NT2/D1 (cell line): ENCODE measurements around the gene GRB10.
A peak's percentile ranks its signal among the peaks of the same experiment; 100 is the strongest.

ENCODE experiments used
- DNase-seq: peaks from one replicate; pipeline ENCODE4 v3.0.0-alpha.2; 2011; ENCODE audit warnings: low read depth, low spot score
- H3K27me3 ChIP-seq: 2 replicates; pipeline ENCODE4 v1.6.0; 2011; ENCODE audit warnings: mild to moderate bottlenecking; ENCODE audit not compliant: insufficient read length, insufficient read depth
- H3K36me3 ChIP-seq: 2 replicates; pipeline ENCODE4 v1.6.1; 2011; ENCODE audit warnings: mild to moderate bottlenecking, low read length, mixed read lengths; ENCODE audit not compliant: insufficient read depth, insufficient read length
- H3K4me1 ChIP-seq: 2 replicates; pipeline ENCODE4 v1.5.1; 2011; ENCODE audit not compliant: insufficient read depth, insufficient read length
- H3K4me3 ChIP-seq: 2 replicates; pipeline ENCODE4 v1.5.1; 2011; ENCODE audit warnings: low read depth; ENCODE audit not compliant: insufficient read length
- H3K9ac ChIP-seq: 2 replicates; pipeline ENCODE4 v1.6.0; 2011; ENCODE audit warnings: low read depth; ENCODE audit not compliant: insufficient read length
- H3K9me3 ChIP-seq: 2 replicates; pipeline ENCODE4 v1.5.1; 2011; ENCODE audit warnings: mild to moderate bottlenecking, low read length; ENCODE audit not compliant: insufficient read depth
- SUZ12 ChIP-seq: IDR thresholded peaks from 2 replicates; pipeline ENCODE4 v1.6.1; 2011; ENCODE audit not compliant: insufficient read length, insufficient read depth; ENCODE audit errors: extremely low read depth
- YY1 ChIP-seq: IDR thresholded peaks from 2 replicates; pipeline ENCODE4 v1.6.1; 2011; ENCODE audit not compliant: insufficient read length, insufficient read depth
- ZNF274 ChIP-seq: IDR thresholded peaks from 2 replicates; pipeline ENCODE4 v1.6.1; 2011; ENCODE audit warnings: mild to moderate bottlenecking, low read depth, low read length

GRB10 gene

DNA sequence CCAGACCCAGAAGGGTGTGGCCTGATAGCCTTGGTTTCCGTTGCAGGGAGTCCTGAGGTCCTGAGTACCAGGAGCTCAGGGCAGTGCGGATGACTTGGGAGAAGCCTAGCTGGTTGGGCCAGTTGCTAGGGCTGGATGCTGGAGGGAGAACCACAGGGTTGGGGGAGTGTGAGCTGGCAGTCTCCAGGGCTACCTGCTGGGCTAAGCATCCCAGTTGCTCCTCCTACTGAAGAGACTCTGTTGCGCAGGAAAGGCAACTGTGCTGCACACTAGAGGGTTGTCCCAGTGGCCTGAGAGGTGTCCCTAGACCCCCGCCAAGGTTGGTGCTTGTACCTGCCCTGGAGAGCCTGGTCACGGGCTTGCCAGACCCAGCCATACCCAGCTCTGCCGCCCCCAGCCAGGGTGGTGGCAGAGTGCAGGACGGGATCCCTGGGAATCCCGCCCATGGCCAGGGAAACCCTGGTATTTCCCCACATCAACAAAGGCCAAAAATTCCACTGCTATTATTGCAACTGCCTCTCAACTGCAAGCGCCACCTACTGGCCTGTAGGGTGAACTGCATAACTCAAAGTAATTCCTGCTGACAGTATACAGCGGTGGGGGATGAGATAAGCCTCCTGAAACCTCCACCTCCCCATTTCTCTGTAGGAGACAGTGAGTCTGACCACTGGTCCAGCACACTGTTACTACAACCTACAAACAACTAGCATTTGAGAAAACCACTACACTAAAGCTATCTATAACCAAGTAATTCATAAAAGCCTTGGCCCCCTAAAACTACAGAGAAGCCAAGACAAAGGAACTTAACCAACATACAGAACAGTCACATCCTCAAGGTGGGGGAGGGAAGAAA lies 149.9 kb downstream of the GRB10 start:
- H3K9ac ChIP-seq, result no peak overlapping the region
- no peaks in the 10 kb centered on the region for H3K27me3 ChIP-seq
- TF ChIP-seq YY1 (no peak), ZNF274 (no peak), SUZ12 (no peak)
- H3K4me1 ChIP-seq, result peaks cover 15% of the 10 kb centered on the region
- no peak overlapping the region for H3K4me3 ChIP-seq
- peaks cover 7% of the 10 kb centered on the region for H3K36me3 ChIP-seq
- H3K9me3 ChIP-seq, result peaks cover 5% of the 10 kb centered on the region
- DNase-seq, result peak; percentile 72

DNA sequence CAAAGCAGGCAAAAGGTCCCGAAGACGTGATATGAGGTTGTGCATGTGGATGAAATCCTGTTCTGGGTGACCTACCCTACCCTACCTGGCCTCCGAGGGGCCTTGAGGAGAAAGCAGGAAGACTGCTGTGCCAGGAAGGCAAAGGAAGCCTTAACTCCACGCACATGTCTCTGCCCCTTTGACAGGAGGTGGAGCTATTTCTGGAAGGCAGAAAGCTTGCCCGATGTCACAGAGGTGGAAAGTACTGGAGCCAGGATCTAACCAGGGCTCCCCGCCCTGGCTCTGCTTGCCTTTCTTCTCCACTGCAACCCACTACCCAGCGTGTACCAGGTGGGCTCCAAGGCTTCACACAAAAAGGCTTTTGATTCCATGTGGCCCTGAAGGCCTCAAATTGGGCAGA lies 151.1 kb downstream of the GRB10 start:
- Histone ChIP-seq H3K4me1 (peaks cover 16% of the 10 kb centered on the region), H3K9me3 (peaks cover 5% of the 10 kb centered on the region), H3K4me3 (no peak overlapping the region), H3K27me3 (no peaks in the 10 kb centered on the region), H3K36me3 (peaks cover 14% of the 10 kb centered on the region), H3K9ac (no peak overlapping the region)
- DNase-seq, result no peak
- TF ChIP-seq YY1 (no peak), ZNF274 (no peak), SUZ12 (no peak)

DNA sequence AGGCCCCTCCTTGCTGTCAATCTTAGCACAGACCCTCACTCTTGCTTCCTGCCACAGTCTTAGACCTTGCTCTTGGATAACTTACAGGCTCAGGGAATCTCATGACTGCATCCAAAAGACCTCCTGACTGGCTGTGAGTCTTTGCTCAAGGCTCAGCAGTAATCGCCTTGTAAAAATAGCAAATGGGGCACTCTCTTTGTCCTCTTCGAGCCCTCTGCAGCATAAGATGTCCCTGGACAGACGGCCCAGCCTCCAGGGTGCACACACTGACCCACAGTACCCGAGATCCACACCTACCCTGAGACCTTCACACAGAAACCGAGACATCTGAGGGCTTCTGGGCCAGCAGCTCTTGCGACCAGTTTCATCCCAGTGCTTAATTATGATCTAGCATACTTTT lies 151.6 kb downstream of the GRB10 start:
- no peaks in the 10 kb centered on the region for H3K27me3 ChIP-seq
- H3K4me3 ChIP-seq, result no peak overlapping the region
- peaks cover 5% of the 10 kb centered on the region; the same call in 1 of the 2 replicates for H3K9me3 ChIP-seq
- H3K36me3 ChIP-seq, result peaks cover 20% of the 10 kb centered on the region
- DNase-seq, result no peak
- H3K9ac ChIP-seq, result no peak overlapping the region
- TF ChIP-seq YY1 (no peak), ZNF274 (no peak), SUZ12 (no peak)
- H3K4me1 ChIP-seq, result peaks cover 16% of the 10 kb centered on the region

DNA sequence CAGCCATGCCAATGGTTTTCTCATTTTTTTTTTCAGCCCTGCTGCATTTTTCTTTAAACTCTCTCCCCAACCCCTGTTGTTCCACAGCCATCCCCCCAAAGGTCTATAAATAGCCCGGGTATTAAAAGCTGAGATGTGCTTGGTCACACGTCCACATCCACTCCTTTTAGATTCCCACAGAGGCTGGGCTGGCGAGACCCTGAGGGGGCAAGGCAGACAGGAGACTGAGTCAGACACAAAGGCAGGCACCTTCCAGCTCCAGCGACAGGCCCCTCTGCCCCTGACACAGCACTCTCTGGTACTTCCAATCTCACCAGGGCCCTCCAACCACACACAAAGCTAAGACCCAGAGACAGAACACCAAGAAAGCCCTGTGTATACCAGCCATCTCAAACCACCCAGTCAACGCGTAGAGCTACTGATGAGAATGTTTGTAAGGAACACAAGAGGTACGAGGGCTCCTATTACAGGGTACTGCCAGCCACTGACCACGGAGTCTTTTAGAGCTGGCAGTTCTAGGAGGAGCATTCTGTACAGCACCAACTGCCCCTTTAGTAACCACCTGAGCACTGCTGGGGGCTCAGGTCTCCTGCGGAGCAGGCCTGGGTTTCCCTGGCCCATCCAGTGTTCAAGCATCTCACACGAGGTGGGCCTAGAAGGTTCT lies 153.3 kb downstream of the GRB10 start:
- TF ChIP-seq SUZ12 (no peak), YY1 (no peak), ZNF274 (no peak)
- H3K4me3 ChIP-seq, result no peak overlapping the region
- H3K9me3 ChIP-seq, result no peaks in the 10 kb centered on the region; the same call in 1 of the 2 replicates
- H3K27me3 ChIP-seq, result no peaks in the 10 kb centered on the region
- H3K4me1 ChIP-seq, result peaks cover 16% of the 10 kb centered on the region
- no peak for DNase-seq
- H3K36me3 ChIP-seq, result peaks cover 32% of the 10 kb centered on the region
- no peak overlapping the region for H3K9ac ChIP-seq

DNA sequence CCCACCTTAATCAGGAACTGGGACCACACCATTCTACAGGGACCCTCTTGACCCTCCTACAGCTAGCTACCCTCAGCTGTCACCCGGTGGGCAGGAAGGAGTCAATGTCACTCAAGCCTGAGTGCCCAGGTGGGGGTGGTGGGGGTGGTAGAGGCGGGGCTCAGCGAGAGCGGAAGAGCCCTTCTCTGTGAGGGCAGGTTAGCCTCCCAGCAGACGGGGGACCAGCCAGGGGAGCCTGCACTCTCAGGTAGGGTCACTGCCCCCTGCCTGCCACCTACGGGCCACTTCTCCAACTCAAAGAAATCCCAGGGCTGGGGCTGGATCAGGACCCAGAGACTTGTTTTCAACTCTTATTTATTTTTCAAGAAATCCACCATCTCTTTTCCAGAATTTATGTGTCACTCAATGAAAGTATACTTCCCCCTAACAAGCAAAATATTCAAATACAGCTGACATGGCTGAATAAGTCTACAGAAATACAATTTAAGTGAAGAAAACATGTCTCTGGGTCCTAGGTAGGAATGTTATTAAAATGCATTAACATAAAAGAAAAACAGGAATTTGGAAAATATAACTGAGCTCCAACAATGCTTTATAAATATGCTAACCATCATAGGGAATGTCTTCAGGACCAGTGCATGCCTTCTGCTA lies 154.1 kb downstream of the GRB10 start:
- DNase-seq, result no peak
- H3K4me3 ChIP-seq, result no peak overlapping the region
- peaks cover 37% of the 10 kb centered on the region for H3K36me3 ChIP-seq
- H3K9me3 ChIP-seq, result no peaks in the 10 kb centered on the region
- H3K27me3 ChIP-seq, result no peaks in the 10 kb centered on the region
- no peak overlapping the region for H3K9ac ChIP-seq
- TF ChIP-seq ZNF274 (no peak), YY1 (no peak), SUZ12 (no peak)
- peaks cover 16% of the 10 kb centered on the region for H3K4me1 ChIP-seq

DNA sequence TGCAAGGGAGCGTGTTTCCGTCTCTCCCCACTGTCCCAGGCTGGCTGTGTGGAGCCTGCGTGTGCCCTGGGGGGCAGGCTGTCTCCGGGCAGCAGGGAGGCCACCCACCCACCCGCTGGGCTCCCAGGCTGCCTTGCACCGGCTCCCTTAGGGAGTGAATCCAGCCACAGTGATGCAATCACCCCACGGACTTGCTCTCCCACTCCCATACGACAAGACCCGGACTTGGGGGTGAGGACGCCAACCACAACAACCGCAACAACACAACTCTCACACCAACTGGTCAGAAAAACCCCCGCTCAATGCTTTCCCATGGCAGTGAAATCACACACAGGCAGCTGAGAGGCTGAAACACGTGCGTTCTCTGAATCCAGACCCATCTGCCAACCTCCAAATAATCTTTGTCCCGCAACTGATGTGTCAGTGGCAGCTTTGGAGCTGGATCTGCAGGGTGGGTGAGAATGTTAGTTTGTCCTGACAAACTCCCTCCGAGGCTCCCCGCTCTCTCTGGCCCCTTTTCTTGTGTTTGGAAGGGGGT lies 154.8 kb downstream of the GRB10 start:
- no peak for TF ChIP-seq YY1
- no peak for TF ChIP-seq SUZ12
- no peak for TF ChIP-seq ZNF274
- H3K36me3 ChIP-seq, result peaks cover 40% of the 10 kb centered on the region

DNA sequence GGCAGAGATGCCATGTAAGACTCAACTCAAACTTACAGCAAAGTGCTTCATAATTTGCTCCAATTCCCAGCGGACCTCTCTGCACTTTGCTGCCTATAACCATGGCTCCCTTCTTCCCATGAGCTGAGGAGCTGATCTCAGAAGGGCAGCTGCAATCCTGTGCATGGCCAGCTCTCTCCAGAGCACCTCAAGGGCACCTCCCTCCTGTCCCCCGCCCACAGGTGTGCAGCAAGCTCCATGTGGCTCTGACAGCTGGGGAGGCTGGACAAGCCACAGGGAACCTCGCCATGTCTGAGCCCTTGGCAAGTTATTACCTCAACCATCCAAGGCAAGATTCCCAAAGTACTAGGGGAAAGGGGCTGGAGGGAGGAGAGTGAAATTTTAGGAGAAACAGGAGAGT lies 156.4 kb downstream of the GRB10 start:
- no peak for TF ChIP-seq YY1
- TF ChIP-seq SUZ12, result no peak
- no peak for TF ChIP-seq ZNF274
- no peaks in the 10 kb centered on the region for H3K9me3 ChIP-seq
- H3K4me1 ChIP-seq, result peaks cover 4% of the 10 kb centered on the region
- no peak overlapping the region for H3K9ac ChIP-seq
- H3K27me3 ChIP-seq, result no peaks in the 10 kb centered on the region
- DNase-seq, result no peak
- H3K4me3 ChIP-seq, result no peak overlapping the region
- H3K36me3 ChIP-seq, result peaks cover 40% of the 10 kb centered on the region

More for the DNA sequence above, 154.8 kb downstream of the GRB10 start:
- Histone ChIP-seq H3K4me1 (peaks cover 11% of the 10 kb centered on the region), H3K9ac (peak overlapping the region; percentile 5), H3K27me3 (no peaks in the 10 kb centered on the region), H3K9me3 (no peaks in the 10 kb centered on the region), H3K4me3 (no peak overlapping the region)
- DNase-seq, result no peak
